Nephron (organoid): ENCODE data around the gene HDLBP.

Experiments
- H3K27ac Mint-ChIP-seq, 3 experiments: 2 replicates each; pipeline ENCODE4 v1.8.0; 2020; ENCODE audit warnings: mixed read lengths in 3 of 3, mild to moderate bottlenecking in 2 of 3, moderate library complexity in 1 of 3
- H3K27me3 Mint-ChIP-seq: 2 replicates; pipeline ENCODE4 v1.8.0; 2021; ENCODE audit warnings: low read depth, mild to moderate bottlenecking, moderate library complexity, mixed read lengths
- H3K36me3 Mint-ChIP-seq: 2 replicates; pipeline ENCODE4 v1.8.0; 2020; ENCODE audit warnings: low read depth, mixed read lengths
- H3K4me1 Mint-ChIP-seq: 2 replicates; pipeline ENCODE4 v1.8.0; 2020; ENCODE audit warnings: mixed read lengths
- H3K4me3 Mint-ChIP-seq, 3 experiments: 2 replicates each; pipeline ENCODE4 v1.8.0; 2020; ENCODE audit warnings: mild to moderate bottlenecking in 3 of 3, mixed read lengths in 3 of 3, moderate library complexity in 2 of 3
- H3K9me3 Mint-ChIP-seq: 2 replicates; pipeline ENCODE4 v1.8.0; 2020; ENCODE audit warnings: mixed read lengths
- TF ChIP-seq, protein P1 (sequence below), 3 experiments: fragments of 200-600 bp; sonication (generic); IDR thresholded peaks; one replicate each; pipeline ENCODE4 v1.5.0; 2021; ENCODE audit warnings: antibody characterized with exemption in 3 of 3; ENCODE audit not compliant: unreplicated experiment in 3 of 3

Gene HDLBP

DNA sequence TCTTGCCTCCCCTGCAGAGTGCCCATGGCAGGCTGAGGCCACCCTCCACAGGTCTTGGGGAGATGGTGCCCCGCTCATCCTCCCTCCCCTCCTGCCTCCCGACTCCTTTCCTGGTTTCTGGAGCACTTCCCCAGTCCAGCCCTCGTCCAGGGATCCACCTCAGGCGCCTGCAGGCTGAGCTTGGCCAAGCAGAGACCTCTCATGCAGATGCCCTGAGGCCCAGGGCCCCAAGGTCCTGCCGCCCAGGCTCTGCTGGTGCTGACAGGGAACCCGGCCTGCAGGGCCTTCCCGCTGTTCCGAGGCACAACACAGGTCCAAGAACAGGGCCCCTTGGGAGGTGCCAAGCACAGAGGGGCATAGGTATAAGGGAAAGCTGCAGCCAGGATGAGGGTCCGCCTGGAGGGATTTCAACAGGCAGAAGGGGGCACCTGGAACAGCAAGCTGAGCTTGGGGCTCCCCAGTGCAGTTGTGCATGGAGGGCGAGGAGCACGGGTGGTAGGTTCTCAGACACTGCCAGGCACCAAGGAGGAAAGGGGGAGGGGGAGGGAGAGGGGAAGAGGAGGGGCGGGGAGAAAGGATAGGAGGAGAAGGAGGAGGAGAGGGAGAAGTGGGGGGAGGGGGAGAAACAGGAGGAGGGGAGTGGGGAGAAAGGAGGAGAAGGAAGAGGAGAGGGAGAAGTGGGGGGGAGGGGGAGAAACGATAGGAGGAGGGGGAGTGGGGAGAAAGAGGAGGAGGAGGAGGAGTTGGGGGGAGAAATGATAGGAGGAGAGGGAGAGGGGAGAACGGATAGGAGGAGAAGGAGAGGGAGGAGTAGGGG is 128.2 kb downstream of the HDLBP start:
- TF ChIP-seq, protein P1, sequence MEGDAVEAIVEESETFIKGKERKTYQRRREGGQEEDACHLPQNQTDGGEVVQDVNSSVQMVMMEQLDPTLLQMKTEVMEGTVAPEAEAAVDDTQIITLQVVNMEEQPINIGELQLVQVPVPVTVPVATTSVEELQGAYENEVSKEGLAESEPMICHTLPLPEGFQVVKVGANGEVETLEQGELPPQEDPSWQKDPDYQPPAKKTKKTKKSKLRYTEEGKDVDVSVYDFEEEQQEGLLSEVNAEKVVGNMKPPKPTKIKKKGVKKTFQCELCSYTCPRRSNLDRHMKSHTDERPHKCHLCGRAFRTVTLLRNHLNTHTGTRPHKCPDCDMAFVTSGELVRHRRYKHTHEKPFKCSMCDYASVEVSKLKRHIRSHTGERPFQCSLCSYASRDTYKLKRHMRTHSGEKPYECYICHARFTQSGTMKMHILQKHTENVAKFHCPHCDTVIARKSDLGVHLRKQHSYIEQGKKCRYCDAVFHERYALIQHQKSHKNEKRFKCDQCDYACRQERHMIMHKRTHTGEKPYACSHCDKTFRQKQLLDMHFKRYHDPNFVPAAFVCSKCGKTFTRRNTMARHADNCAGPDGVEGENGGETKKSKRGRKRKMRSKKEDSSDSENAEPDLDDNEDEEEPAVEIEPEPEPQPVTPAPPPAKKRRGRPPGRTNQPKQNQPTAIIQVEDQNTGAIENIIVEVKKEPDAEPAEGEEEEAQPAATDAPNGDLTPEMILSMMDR (IDR thresholded peaks at IDR 0.05; ENCODE audit: unreplicated experiment in 3 of 3) = no peak
- H3K27ac Mint-ChIP-seq = no peak overlapping the region
- H3K9me3 Mint-ChIP-seq = no peaks in the 10 kb centered on the region
- H3K36me3 Mint-ChIP-seq = no peaks in the 10 kb centered on the region
- no peaks in the 10 kb centered on the region for H3K4me1 Mint-ChIP-seq
- H3K4me3 Mint-ChIP-seq = no peak overlapping the region
- H3K27me3 Mint-ChIP-seq = no peaks in the 10 kb centered on the region

DNA sequence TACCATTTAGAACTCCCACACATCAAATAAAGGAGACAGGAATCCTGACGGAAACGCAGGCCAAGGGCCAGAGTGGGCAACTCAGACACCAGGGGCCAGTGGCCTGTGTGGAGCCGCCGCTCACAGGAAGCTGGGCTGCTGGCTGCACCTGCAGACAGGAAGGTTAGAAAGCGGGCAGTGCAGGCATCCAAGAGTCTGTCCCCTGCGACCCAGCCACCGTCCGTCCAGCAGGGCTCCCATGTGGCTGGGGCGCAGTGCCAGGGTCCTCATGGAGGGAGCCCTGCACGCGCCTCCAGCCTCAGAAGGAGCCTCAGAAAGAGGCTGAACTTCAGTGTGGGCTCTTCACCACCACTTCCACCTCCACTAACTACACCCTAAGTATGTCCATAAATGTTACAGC is 129.5 kb downstream of the HDLBP start:
- Mint-ChIP-seq H3K27ac (no peak overlapping the region), H3K4me3 (no peak overlapping the region), H3K4me1 (no peaks in the 10 kb centered on the region), H3K27me3 (no peaks in the 10 kb centered on the region), H3K9me3 (no peaks in the 10 kb centered on the region), H3K36me3 (no peaks in the 10 kb centered on the region)
- TF ChIP-seq, protein P1 (IDR thresholded peaks at IDR 0.05; ENCODE audit: unreplicated experiment in 3 of 3) = no peak

DNA sequence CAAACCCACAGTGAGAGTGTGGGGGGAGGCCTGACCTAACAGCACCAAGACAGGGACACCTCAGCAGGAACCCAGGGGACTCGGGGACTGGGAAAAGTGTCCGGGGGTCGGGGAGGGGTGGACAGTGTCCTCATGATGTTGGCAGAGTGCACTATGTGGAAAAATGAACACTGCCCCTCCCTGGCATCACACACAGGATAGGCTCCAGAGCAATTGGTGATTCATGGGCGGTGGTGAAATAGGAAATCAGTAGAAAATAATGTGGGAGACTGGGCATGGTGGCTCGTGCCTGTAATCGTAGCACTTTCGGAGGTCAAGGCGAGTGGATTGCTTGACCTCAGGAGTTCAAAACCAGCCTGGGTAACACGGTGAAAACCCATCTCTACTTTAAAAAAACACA is 130.6 kb downstream of the HDLBP start:
- H3K27ac Mint-ChIP-seq = no peak overlapping the region
- H3K4me1 Mint-ChIP-seq = no peaks in the 10 kb centered on the region
- H3K27me3 Mint-ChIP-seq = no peaks in the 10 kb centered on the region
- no peak overlapping the region for H3K4me3 Mint-ChIP-seq
- no peaks in the 10 kb centered on the region for H3K9me3 Mint-ChIP-seq
- H3K36me3 Mint-ChIP-seq = peaks cover 3% of the 10 kb centered on the region
- TF ChIP-seq, protein P1 (IDR thresholded peaks at IDR 0.05; ENCODE audit: unreplicated experiment in 3 of 3) = no peak

DNA sequence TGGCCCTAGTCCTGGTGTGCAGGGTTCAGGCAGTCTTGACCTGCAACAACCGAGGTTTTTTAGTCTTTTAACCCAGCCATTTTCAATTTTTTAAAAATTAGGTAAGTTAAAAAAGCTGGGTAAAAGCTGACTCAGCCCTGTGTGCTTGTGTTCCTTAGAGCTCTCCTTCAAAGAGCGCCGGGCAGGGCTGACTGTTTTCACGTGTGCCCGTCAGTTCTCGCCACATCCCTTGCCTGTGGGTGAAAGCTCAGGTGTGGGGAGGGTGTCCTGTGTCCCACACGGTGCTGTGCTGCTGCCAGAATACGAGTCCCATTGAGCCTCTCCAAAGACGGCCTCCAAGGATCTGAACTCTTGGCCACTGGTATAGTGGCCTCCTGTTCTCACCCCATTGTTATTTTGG is 132.3 kb downstream of the HDLBP start:
- no peaks in the 10 kb centered on the region for H3K9me3 Mint-ChIP-seq
- no peaks in the 10 kb centered on the region for H3K27me3 Mint-ChIP-seq
- TF ChIP-seq, protein P1 (IDR thresholded peaks at IDR 0.05; ENCODE audit: unreplicated experiment in 3 of 3) = no peak
- H3K27ac Mint-ChIP-seq = no peak overlapping the region
- no peaks in the 10 kb centered on the region for H3K4me1 Mint-ChIP-seq
- H3K4me3 Mint-ChIP-seq = no peak overlapping the region
- peaks cover 17% of the 10 kb centered on the region for H3K36me3 Mint-ChIP-seq

DNA sequence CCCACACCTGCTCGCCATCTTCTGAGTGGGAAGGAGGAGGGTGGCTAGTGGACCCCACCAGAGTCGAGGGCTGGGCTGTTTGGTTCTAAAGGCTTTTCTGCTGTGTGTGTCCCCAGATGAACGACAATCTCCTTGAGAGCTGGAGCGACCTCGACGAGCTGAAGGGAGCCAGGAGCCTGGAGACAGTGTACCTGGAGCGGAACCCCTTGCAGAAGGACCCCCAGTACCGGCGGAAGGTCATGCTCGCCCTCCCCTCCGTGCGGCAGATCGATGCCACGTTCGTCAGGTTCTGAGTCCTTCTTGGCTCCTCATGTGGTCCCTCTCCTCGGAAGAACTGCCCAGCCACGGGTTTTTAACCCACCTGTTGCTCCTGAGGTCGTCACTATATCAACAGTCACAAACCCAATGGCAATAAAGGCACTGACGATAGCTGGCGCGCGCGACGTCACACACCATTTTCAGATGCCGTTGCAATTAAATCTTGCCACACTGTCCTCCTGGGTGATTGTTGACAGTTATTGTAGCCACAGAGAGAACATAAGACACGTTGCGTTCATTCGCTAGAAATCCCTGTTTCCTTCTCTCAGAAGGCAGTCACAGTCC is 132.8 kb downstream of the HDLBP start:
- Mint-ChIP-seq H3K36me3 (peaks cover 19% of the 10 kb centered on the region), H3K27me3 (no peaks in the 10 kb centered on the region), H3K4me3 (no peak overlapping the region), H3K9me3 (no peaks in the 10 kb centered on the region), H3K27ac (no peak overlapping the region), H3K4me1 (no peaks in the 10 kb centered on the region)
- TF ChIP-seq, protein P1 (IDR thresholded peaks at IDR 0.05; ENCODE audit: unreplicated experiment in 3 of 3) = no peak

DNA sequence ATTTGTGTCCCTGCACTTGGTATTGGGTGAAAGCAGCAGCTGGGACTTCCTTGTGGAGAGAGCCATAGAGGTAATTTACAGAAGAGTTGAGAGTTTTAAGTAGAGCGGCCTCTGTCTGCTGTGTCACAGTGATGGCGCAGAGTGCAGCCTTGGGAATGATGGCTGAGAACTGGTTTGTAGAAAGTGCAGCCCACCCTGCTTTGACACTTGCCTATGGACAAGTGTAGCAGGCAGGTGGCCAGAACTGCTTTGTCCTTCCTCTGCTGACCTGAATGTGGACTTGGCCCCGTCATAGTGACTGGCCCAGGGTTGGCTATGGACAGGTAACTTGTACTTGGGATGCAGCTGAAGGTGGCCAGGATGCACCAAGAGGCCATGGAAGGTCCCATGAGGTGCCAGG is 133.3 kb downstream of the HDLBP start:
- Mint-ChIP-seq H3K4me3 (no peak overlapping the region), H3K4me1 (no peaks in the 10 kb centered on the region), H3K36me3 (peaks cover 19% of the 10 kb centered on the region), H3K27ac (no peak overlapping the region), H3K9me3 (no peaks in the 10 kb centered on the region), H3K27me3 (no peaks in the 10 kb centered on the region)
- TF ChIP-seq, protein P1 (IDR thresholded peaks at IDR 0.05; ENCODE audit: unreplicated experiment in 3 of 3) = no peak
